ENCODE results near the gene RABGEF1. TPM values are rescaled to one million over a fixed set of nuclear protein-coding genes. Genes with fewer than 3 reads are reported as not detected.
"Not testable (repeated sequence)": the region's sequence is repeated elsewhere in the genome, so short reads cannot be mapped to it uniquely, and the experiment has no call there.

RABGEF1 gene
- total RNA-seq, 1 donor from 2014 or later, result 21.4 TPM

DNA sequence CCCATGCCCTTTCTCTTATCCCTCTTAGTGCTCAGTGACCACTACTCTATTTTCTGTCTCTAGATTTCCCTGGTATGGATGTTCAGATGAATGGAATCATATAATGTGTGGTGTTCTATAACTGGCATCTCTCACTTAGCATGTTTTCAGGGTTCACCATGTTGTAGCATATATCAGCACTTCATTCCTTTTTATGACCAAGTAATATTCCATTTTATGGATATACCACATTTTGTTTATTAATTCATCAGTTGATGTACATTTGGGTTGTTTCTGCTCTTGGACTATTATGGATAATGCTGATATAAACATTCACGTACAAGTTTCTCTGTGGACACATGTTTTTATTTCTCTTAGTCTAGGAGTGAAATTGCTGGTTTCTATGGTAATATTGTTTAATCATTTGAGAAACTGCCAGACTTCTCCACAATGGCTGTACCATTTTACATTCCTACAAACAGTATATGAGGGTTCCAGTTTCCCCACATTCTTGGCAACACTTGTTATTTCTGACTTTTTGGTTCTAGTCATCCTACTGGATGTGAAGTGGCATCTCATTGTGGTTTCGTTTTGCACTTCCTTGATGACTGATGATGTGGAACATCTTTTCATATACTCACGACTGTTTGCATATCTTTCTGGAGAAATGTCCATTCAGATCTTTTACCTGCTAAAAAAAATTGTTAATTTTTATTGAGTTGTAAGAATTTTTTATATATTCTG is 23.3 kb downstream of the RABGEF1 start:
- intact Hi-C loops (cut with micrococcal nuclease), result not testable (repeated sequence)

GRCh38 chr7:66764905-66765304 is 24.4 kb downstream of the RABGEF1 start:
- intact Hi-C loops (cut with micrococcal nuclease), result not testable (repeated sequence)

DNA sequence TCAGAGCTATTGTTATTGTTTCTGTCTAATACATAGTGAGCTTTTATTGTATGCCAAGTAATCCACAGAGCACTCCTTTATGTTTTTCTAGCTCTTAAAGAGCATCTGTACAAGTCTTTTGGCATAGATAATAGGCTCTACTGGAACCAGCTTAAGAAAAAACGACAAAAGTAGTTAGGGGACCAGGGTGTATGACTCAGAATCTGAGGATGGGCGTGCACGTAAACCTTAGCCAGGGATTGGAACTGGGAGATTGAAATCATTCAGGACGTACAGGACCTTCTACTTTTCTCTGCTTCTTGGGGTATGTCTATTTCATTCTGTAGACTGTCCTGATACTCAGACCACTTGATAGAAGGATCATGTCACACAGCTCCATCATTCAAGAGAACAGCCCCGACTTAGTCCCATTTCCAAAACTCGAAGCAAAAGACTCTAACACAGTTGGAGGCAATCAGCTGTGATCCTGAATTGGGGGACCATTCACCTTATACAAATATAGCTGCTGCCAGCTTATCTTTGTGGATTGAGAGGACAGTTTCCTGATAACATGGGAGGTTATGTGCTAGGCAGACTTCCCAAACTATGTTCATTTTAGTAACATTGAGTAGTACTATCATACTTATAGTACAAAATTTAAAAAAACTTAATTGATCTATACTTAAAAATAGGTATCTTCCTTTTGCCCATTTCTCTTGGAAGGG is 24.9 kb downstream of the RABGEF1 start:
- intact Hi-C loops (cut with micrococcal nuclease), result not testable (repeated sequence)

DNA sequence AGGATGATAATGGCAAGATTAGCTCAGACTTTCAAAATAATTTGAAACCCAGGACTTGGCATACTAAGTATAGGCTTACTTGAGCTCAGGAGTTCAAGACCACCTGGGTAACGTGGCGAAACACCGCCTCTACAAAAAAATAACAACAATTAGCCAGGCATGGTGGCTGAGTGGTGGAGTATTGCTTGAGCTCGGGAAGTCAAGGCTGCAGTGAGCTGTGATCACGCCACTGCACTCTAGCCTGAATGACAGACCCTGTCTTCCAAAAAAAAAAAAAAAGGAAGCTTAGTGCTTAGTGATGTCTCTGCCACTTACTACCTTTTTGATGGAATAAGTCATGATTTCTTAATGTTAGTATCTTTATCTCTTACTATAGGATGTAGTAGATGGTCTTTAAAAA is 25.5 kb downstream of the RABGEF1 start:
- intact Hi-C loops (cut with micrococcal nuclease), result no loop called here

DNA sequence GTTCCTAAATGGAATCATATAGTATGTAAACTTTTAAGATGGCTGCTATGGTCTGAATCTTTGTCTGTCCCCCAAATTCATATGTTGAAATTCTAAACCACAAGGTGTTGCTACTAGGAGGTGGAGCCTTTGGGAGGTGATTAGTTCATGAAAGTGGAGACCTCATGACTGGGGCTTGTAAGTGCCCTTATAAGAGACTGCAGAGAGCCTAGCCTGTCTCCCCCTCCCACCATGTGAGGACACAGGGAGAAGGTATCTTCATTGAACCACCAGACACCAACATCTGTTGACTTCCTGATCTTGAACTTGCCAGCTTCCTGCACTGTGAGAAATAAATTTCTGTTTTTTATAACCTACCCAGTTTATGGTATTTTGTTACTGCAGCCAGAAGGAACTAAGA is 27.0 kb downstream of the RABGEF1 start:
- intact Hi-C loops (cut with micrococcal nuclease), result not testable (repeated sequence)

DNA sequence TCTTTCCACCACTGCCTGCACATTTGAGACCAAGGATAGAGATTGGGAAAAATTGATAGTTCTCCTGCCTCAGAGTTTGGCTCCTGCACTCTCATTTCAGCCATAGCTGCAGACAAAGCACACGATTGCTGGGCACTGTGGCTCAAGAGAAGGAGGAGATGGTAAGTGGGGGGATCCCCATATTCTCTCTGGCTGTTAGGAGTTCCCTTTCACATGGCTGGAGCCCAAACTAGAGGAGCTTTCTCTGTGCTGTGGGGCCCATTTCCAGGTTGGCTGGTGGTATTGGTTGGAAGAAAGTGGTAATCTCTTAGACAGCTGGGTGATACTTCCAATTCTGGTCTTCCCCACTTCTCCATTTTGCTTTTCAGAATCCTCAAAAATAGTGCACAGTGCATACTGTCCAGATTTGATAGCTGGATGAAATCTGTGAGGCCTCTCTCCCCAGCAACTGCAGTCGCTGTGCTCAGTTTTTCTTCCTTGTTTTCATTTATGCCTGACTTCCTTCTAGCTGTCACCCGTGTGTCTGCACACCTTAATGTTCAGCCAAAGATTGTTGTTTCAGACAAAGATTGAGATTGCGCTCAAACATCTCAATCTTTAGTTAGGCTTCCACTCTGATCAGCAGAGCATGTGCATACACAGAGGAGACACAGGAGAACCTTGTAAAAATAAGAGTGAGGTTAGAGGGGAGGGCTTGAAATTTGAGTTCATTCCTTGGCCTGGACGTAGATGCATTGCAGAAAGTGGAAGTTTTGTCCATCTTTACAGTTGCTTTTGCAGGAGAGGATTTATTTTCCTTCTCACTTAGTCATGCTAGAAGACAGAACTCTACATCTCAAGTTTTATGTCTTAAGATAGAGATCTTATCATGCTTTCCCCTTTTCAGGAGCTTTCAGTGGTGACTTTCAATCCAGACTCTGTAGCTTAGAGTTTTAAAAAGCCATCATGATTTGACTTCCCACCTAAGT is 28.6 kb downstream of the RABGEF1 start:
- intact Hi-C loops (cut with micrococcal nuclease), result no loop called here

GRCh38 chr7:66769833-66770512 is 29.4 kb downstream of the RABGEF1 start:
- intact Hi-C loops (cut with micrococcal nuclease), result no loop called here

DNA sequence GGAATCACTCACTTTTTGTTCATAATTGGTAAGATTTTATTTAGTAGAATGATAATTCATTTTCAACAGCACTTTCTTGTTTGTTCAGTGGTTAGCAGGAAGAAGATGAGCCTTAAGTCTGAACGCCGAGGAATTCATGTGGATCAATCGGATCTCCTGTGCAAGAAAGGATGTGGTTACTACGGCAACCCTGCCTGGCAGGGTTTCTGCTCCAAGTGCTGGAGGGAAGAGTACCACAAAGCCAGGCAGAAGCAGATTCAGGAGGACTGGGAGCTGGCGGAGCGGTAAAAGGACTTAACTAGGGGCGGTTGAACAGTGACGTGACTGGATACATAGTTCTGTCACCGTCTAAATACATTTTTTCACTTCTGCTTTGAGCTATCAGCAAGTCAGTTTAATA is 31.3 kb downstream of the RABGEF1 start:
- intact Hi-C loops (cut with micrococcal nuclease), result no loop called here

DNA sequence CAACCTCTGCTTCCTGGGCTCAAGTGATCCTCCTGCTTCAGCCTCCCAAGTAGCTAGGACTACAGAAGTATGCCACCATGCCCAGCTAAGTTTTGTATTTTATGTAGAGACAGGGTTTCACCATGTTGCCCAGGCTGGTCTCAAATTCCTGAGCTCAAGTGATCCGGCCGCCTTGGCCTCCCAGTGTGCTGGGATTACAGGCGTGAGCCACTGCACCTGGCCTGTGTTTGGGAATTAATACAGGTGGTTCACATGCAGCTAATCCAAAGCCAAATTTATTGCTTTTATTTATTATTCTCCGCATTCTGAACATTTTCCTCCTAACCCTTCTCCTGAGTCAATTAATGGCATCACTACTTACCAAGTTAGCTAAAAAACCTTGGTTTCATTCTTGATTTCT is 33.2 kb downstream of the RABGEF1 start:
- intact Hi-C loops (cut with micrococcal nuclease), result not testable (repeated sequence)

DNA sequence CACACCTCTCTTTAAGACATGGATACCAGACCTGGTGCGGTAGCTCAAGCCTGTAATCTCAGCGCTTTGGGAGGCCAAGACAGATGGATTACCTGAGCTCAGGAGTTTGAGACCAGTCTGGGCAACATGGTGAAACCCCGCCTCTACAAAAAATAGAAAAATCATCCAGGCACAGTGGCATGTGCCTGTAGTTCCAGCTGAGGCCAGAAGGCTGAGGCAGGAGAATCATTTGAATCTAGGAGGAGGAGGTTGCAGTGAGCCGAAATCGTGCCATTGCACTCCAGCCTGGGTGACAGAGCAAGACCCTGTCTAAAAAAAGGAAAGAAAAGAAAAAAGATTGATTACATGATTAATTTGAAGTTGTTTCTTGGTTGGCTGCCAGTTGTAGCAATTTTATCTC is 35.9 kb downstream of the RABGEF1 start:
- intact Hi-C loops (cut with micrococcal nuclease), result not testable (repeated sequence)

DNA sequence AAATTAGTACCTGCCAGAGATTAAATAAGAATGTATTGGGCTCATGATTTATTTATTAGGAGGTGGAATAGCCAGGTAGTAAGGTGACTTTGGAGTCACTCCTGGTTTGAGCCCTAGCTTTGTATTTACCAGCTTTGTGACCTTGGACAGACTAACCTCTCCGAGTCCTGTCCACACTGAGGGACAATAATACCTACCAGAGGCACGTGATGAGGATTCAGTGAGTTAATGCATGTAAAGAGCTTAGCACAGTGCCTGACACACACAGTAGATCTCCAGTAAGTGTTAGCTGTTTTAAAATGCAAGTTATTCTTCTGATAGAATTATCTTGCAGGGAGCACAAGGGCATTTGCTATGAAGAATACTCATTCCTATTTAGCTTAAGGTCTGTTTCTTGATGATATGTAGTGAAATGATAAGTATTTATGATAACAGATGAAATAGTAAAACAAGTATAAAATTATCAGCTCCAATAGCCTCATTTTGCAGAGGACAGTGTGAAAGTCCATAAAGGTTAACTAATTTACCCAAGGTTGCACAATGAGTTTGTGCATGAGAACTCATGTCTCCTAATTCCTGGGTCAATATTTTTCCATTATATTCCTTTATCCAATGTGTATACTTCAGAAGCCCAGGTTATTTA is 36.4 kb downstream of the RABGEF1 start:
- intact Hi-C loops (cut with micrococcal nuclease), result no loop called here

DNA sequence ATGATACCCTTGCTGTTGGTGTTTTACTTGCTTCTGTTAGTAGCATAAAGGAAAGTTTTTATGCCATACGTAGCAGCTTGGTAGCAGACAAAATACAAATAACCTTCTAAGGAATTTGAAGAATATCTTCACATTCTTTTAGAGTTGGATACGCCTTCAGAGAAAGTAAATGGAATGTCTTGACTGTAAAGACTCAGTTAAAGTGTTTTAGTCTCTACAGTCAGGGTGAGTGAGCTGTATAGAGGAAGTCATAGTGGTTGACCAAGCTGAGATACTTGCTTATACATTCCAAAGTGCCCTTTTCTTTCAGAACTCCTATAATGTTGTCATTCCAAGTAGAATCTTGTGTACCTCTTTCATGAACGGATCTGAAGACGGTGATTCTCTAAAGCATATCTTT is 37.7 kb downstream of the RABGEF1 start:
- intact Hi-C loops (cut with micrococcal nuclease), result no loop called here

DNA sequence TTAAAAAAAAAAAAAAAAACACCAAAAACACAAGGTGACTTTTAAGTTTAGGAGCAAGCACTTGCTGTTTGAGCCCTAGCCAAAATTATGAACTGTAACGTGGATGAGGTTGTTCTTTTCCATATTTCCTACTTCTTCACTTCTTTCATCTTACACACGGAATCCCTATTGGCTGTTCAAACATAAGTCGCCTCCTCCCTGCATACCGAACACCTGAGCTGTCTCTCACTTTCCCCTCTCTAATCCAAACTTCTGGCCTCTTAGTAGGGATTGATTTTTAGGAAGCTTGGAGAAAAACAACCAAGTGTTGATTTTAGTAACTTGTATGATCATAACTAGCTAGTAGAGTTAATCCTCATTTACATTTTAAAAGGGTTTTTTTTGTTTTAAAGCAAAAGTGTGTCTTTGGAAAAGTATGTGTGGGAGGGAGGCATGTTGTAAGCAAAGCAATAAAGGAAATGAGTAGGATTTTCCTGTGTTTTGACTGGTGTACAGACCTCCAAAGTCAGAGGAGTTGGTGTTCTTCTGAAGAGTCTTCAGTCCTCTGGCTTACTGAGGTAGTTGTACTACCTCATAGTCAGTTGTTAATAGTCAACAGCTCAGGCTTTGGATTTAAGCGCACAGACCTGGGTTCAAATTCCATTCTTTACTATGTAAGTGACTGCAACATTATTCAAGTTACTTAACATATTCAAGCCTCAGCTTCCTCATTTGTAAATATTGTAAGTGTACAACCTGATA is 39.3 kb downstream of the RABGEF1 start:
- intact Hi-C loops (cut with micrococcal nuclease), result no loop called here

- intact Hi-C loops (cut with micrococcal nuclease), result no loop called here
These were observed 41.0 kb downstream of the RABGEF1 start for GRCh38 chr7:66781408-66782090.

DNA sequence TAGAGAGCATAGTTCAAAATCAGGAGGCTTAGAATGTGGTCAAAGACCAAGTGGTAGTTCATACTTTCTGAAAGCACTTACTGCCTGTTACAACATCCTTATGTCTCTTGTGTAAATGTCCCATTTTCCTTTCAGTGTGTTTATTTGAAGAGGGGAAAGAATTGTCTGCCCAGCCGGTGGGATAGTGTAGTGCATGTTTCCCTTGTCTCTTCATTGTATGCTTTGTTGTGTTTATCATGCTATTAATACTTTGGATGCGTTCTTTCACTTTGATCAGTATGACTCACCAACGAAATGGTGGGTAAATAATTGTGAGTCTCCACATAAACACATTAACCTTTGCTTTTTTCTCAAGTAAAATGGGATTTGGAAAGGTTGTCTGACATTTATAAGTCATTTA is 42.3 kb downstream of the RABGEF1 start:
- intact Hi-C loops (cut with micrococcal nuclease), result not testable (repeated sequence)

DNA sequence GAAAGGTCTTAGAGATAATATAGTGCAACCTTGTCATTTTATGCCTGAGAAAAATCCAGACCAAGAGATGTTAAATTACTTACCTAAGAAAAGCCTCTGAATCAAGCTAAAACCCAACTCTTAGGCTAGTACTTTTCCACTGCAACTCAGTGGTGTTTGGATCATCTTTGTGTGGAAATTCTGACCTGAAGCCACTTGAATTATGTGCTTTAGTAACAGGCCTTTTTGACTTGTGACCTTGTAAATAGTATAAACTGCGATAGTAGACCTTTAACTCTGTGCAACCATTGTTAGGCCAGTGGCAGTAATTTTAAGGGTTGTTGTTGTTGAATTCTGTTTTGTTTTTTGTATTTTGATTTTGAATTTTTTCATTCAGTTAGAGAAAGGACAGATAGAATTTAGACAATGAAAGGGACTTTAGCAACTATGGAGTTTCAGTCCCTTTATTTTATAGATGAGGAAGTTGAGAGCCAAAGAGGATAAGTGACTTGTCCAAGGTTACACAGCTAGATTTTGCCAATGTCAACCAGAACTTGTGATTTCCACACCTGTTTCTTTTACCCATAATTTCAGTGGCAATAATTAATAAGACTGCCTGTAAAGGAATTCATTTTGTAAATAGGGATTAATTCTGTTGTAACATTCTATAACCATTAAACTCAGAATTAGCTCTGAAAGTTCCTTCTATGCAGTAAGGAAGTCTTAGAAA is 43.5 kb downstream of the RABGEF1 start:
- intact Hi-C loops (cut with micrococcal nuclease), result not testable (repeated sequence)

DNA sequence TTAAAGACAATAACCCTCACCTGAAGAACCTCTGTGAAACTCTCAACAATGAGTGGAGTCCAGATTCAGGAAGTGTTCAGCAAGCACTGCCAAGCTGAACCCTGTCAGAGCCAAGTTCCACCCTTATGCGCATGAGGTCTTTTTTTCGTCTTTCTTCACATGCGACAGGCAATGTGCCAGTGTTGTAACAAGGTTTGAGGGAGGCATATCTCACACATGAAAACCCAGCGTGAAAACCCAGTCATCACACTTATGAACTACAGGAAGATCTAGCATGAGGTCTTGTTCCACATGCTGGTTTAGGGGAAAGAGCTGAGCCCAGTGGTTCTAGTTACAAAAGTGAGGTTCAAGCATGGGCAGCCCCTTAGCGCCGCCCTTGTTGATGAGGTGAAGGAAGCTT is 49.7 kb downstream of the RABGEF1 start:
- intact Hi-C loops (cut with micrococcal nuclease), result no loop called here

- intact Hi-C loops (cut with micrococcal nuclease), result no loop called here
These were observed 50.2 kb downstream of the RABGEF1 start for GRCh38 chr7:66790725-66791124.

DNA sequence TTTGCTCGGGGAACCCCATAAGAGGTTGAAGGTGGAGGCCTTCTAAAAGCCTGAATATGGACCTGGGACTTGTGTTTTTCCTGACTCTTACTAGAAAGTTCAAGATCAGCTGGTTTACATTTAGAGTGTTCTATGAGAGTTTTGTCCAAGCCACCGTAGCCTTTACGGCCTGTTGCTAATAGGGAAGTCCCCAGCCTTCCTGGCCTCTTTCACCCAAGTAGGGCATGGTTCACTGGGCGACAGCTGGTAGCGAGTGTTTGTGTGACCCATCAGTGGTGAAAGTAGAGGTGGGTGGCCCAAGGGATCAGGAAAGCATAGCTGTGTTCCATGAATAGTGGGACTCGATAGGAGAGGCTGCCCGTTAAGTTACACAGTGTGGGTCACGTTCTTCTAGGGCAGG is 60.1 kb downstream of the RABGEF1 start:
- intact Hi-C loops (cut with micrococcal nuclease), result no loop called here
